ENCODE results near the gene GBE1.

GBE1 gene

GRCh38 chr3:81565041-81565440, 196.4 kb downstream of the GBE1 start:
- no peak for TF ChIP-seq CTCF (IDR thresholded peaks at IDR 0.05; ENCODE audit: low read depth, low read length)
- no peak for DNase-seq (ENCODE audit: low read depth in 2 of 2)
- no peak overlapping the region for H3K4me3 ChIP-seq (replicated peaks in 1 of 2; ENCODE audit: low read depth in 2 of 2, low read length in 2 of 2)

DNA sequence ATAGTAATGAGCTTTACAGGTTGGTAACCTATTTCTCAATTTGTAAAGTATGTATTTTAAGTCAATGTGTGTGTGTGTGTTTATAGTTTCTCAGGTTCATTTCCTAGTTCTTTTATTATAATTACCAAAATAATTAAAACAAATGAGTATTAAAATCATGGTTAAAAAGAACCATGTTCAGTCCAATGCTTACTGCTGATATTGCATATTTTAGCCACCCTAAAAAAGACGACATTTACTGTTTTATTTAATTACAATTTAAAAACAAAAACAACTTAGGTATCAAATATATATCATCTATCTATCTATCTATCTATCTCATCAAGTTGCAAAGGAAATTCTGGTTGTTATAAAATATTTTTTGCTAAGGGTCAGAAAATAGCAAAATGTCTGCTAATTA, 203.3 kb downstream of the GBE1 start:
- no peak for TF ChIP-seq CTCF (IDR thresholded peaks at IDR 0.05; ENCODE audit: low read depth, low read length)

DNA sequence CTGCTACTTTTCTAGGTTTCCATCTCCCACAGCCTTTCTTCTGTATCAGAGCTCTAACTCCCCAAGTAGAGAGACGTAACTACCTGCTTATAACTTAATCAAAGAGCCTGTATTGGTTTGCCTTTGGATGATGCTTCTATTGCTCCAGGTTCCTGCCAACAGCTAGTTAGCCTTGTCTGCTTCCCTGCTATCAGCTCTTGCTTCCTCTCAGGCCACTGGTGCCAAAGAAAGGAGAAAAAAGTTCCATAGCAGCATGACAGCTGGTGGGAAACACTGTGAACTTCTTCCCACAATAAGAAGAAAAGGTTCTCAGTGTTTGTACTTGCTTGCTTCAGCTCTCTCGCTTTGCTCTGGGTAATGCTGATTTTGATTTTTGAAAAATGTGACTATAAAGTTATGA, 206.6 kb downstream of the GBE1 start:
- H3K4me3 ChIP-seq (replicated peaks in 1 of 2; ENCODE audit: low read depth in 2 of 2, low read length in 2 of 2) = no peak overlapping the region
- no peak for TF ChIP-seq CTCF (IDR thresholded peaks at IDR 0.05; ENCODE audit: low read depth, low read length)

More for the DNA sequence above, 203.3 kb downstream of the GBE1 start:
- DNase-seq (ENCODE audit: low read depth in 2 of 2) = no peak
- no peak overlapping the region for H3K4me3 ChIP-seq (replicated peaks in 1 of 2; ENCODE audit: low read depth in 2 of 2, low read length in 2 of 2)

GRCh38 chr3:81554388-81554787, 207.1 kb downstream of the GBE1 start:
- no peak for TF ChIP-seq CTCF (IDR thresholded peaks at IDR 0.05; ENCODE audit: low read depth, low read length)
- H3K4me3 ChIP-seq (replicated peaks in 1 of 2; ENCODE audit: low read depth in 2 of 2, low read length in 2 of 2) = no peak overlapping the region
- peak; percentile 33 to 55 for DNase-seq (ENCODE audit: low read depth in 2 of 2)

More for the DNA sequence above, 206.6 kb downstream of the GBE1 start:
- DNase-seq (ENCODE audit: low read depth in 2 of 2) = peak; percentile 16 to 86

DNA sequence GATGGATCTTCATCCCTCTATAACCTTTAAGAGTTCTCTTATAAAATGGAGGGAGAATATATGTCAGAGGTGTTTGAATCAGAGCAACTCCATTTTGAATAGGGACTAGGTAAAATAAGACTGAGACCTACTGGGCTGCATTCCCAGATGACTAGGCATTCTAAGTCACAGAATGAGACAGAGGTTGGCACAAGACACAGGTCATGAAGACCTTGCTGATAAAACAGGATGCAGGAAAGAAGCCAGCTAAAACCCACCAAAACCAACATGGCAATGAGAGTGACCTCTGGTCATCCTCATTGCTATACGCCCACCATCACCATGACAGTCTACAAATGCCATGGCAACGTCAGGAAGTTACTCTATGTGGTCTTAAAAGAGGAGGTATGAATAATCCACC, 211.0 kb downstream of the GBE1 start:
- no peak for TF ChIP-seq CTCF (IDR thresholded peaks at IDR 0.05; ENCODE audit: low read depth, low read length)
- peak; percentile 21 to 36 for DNase-seq (ENCODE audit: low read depth in 2 of 2)
- no peak overlapping the region for H3K4me3 ChIP-seq (replicated peaks in 1 of 2; ENCODE audit: low read depth in 2 of 2, low read length in 2 of 2)

GRCh38 chr3:81549831-81550230, 211.6 kb downstream of the GBE1 start:
- no peak overlapping the region for H3K4me3 ChIP-seq (replicated peaks in 1 of 2; ENCODE audit: low read depth in 2 of 2, low read length in 2 of 2)
- TF ChIP-seq CTCF (IDR thresholded peaks at IDR 0.05; ENCODE audit: low read depth, low read length) = no peak
- DNase-seq (ENCODE audit: low read depth in 2 of 2) = no peak

DNA sequence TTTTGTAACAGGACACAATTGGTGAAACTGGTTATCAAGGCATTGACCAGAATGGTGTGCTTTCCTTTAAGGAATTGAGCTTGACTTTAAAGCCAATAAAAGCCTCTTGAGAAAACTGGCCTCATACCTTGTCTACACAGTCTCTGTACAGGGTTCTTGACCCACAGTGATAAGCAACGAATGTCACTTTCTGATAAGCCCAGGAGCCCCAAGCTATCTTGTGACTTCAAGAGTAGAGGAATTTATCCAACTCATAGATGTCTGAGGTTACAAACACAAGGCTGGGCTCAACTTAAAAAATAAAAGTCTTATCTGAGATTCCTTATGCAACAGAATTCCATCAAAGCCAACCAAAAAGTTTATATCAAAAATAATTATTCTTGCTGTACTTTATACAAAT, 212.1 kb downstream of the GBE1 start:
- no peak for TF ChIP-seq CTCF (IDR thresholded peaks at IDR 0.05; ENCODE audit: low read depth, low read length)
- H3K4me3 ChIP-seq (replicated peaks in 1 of 2; ENCODE audit: low read depth in 2 of 2, low read length in 2 of 2) = no peak overlapping the region
- no peak for DNase-seq (ENCODE audit: low read depth in 2 of 2)
